HG03159 (cell line): ENCODE measurements around the gene ZNF488.

Experiments used
- ATAC-seq: cut with Tn5 transposase; IDR thresholded peaks from one replicate; pipeline ENCODE4 v1.9.1; 2021; ENCODE audit warnings: mild to moderate bottlenecking, moderate library complexity; ENCODE audit not compliant: unreplicated experiment

ZNF488 gene

GRCh38 chr10:47350671-47351640 lies 33.1 kb downstream of the ZNF488 start:
- no peak for ATAC-seq

- no peak for ATAC-seq
Observed at GRCh38 chr10:47349941-47350371, 34.1 kb downstream of the ZNF488 start.

DNA sequence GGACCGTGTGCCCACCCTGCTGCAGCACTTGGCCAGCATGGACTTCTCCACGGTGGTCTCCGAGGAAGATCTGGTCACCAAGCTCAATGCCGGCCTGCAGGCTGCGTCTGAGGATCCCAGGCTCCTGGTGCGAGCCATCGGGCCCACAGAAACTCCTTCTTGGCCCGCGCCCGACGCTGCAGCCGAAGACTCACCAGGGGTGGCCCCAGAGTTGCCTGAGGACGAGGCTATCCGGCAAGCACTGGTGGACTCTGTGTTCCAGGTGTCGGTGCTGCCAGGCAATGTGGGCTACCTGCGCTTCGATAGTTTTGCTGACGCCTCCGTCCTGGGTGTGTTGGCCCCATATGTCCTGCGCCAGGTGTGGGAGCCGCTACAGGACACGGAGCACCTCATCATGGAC lies 34.6 kb downstream of the ZNF488 start:
- no peak for ATAC-seq

DNA sequence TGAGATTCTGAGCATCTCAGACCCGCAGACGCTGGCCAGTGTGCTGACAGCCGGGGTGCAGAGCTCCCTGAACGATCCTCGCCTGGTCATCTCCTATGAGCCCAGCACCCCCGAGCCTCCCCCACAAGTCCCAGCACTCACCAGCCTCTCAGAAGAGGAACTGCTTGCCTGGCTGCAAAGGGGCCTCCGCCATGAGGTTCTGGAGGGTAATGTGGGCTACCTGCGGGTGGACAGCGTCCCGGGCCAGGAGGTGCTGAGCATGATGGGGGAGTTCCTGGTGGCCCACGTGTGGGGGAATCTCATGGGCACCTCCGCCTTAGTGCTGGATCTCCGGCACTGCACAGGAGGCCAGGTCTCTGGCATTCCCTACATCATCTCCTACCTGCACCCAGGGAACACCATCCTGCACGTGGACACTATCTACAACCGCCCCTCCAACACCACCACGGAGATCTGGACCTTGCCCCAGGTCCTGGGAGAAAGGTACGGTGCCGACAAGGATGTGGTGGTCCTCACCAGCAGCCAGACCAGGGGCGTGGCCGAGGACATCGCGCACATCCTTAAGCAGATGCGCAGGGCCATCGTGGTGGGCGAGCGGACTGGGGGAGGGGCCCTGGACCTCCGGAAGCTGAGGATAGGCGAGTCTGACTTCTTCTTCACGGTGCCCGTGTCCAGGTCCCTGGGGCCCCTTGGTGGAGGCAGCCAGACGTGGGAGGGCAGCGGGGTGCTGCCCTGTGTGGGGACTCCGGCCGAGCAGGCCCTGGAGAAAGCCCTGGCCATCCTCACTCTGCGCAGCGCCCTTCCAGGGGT lies 35.2 kb downstream of the ZNF488 start:
- ATAC-seq = no peak

DNA sequence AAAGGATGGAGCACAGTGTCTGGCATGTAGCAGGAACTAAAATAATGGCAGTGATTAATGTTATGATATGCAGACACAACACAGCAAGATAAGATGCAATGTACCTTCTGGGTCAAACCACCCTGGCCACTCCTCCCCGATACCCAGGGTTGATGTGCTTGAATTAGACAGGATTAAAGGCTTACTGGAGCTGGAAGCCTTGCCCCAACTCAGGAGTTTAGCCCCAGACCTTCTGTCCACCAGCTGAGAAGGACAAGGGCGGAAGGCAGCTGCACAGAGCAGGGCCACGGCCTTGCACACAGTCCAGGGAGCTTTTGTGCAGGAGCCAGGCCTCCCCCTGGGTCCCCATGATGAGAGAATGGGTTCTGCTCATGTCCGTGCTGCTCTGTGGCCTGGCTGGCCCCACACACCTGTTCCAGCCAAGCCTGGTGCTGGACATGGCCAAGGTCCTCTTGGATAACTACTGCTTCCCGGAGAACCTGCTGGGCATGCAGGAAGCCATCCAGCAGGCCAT lies 35.9 kb downstream of the ZNF488 start, which contains the start of gene RBP3:
Gene RBP3 (plus strand): TSS at position 226 of the 514 bp plus-strand sequence. CDS start 122 bp downstream, at position 348.
- ATAC-seq = no peak

DNA sequence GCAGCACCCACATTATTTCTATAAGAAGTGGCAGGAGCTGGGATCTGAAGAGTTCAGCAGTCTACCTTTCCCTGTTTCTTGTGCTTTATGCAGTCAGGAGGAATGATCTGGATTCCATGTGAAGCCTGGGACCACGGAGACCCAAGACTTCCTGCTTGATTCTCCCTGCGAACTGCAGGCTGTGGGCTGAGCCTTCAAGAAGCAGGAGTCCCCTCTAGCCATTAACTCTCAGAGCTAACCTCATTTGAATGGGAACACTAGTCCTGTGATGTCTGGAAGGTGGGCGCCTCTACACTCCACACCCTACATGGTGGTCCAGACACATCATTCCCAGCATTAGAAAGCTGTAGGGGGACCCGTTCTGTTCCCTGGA lies 36.8 kb downstream of the ZNF488 start:
- ATAC-seq = no peak

GRCh38 chr10:47346581-47347302 lies 37.4 kb downstream of the ZNF488 start:
- ATAC-seq = no peak

- no peak for ATAC-seq
Observed at GRCh38 chr10:47344996-47345870, 38.9 kb downstream of the ZNF488 start.

DNA sequence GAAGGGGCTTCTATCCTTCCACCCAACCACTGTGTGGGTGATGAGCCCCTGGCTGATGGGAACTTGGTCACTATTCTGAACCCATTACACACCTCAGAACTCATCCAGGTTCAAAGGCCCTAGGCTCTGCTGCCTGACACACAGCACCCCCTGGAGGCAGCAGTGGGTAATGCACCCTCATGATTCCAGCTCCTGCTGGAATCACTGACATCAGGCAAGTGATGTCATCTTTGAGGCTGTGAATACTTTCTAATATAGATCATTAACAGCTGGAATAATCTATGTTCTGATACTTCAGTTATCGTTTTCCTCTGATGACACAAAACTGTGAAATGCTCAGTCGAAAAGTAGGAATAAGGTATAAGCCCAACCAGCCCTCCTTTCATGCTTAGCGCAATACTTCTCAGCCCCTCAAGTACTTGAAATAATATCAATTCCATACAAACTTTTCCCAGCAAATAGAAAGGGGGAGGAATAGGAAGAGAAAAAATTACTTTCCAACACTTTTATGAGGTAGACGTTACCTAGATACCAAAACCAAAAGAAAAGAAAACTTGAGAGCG lies 43.4 kb downstream of the ZNF488 start:
- no peak for ATAC-seq

DNA sequence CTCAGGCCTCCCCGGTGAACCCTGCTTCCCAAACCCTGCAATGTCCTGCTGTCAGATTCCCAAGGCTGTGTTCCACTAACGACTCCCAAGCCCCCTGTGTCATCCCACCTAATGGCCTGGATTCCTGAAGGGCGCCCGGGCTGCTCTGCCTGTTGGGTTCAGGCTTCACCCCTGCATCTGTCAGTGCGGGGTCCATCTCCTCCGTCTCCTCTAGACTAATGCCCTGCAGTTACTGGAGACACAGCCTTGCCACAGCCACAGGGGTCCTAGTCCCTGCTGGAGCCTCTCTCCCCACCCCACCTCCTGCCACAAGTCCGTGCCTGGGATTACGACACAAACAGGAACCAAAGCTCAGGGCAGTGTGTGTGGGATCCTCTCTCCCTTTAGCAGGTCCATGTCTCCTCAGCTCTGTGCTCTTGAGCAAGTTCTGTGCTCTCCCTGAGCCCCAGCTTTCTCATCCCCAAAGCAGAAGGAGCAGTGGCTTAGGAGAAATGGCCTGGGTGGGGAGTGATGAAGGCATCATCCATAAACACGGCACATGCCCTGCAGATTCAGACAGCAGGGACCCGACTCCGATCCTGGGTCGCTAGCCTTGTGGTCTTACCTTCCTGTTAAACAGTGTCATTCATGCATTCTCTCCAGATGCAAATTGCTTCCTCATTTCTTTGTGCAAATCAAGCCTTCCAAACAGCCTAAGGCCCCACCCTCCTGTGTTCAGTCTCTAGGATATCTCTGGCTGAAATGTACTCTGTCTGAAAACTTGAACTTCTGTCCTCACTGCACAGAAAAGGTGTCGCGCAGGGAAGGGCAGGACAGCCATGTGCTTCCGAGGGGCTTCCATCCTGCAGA lies 44.1 kb downstream of the ZNF488 start:
- no peak for ATAC-seq

GRCh38 chr10:47339186-47339735 lies 44.8 kb downstream of the ZNF488 start:
- ATAC-seq = no peak

GRCh38 chr10:47337310-47337709 lies 46.8 kb downstream of the ZNF488 start:
- ATAC-seq = no peak

GRCh38 chr10:47336387-47337134 lies 47.5 kb downstream of the ZNF488 start:
- no peak for ATAC-seq

DNA sequence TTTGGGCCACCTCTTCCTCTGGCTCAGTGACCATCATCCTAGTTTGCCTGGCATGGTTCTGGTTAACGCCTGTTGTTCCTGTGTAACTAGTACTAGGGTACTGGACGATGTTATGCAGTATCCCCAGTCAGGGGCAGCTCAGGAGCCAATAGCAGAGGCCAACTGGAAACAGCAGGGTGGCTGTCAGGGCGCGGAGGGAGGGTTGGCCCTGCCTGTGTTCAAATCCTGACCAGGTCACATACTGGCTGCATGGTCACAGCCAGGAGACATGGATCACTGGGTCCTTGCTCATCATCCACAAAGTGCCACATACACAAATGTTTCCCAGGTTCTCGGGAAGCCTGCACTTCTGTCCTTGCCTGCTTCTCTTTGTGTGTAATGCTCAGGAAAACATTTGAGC lies 48.2 kb downstream of the ZNF488 start:
- no peak for ATAC-seq

DNA sequence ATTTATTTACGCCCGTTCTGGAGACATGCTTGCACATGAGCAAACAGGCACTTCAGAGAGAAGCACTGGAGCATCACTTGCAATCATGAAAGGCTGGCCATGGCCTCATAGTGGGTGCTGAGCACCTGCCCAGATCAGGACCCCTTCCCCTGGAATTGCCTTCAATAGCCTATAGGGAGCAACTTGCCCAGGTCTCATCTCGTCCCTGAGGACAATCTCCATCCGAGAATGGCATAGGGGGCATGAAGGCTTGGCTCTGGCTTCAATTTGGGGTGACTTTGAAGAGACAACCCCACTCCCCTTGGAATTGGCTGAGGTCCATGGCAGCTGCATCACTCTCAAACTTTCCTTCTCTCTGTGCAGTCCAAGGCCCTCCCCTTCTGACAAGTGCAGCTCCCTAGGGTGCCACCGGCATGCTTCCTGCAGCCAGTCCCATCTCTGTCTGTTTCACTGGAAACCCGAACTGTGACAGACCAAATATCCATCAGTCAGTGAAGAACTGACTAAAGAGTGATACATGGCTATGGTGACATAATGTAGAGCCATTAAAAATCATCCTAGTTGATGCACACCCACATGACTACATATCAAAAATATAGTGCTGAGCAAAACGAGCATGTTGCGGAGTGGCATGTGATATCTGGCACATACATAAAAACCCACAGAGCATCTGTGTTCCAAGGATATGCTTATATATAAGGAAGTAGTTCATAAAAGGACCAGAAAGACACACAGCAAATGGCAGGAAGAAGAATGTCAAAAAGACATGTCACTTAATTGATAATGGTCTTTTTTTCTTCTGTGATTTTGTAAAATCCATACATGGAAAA lies 49.4 kb downstream of the ZNF488 start:
- no peak for ATAC-seq

GRCh38 chr10:47333532-47333931 lies 50.6 kb downstream of the ZNF488 start:
- ATAC-seq = no peak

- no peak for ATAC-seq
Observed at GRCh38 chr10:47332946-47333345, 51.1 kb downstream of the ZNF488 start.
